Body of pancreas (tissue), 4 donors: ENCODE data around the gene PDZD2. TPM values are rescaled to one million over a fixed set of nuclear protein-coding genes. Genes with fewer than 3 reads are reported as not detected.

Source experiments
- ATAC-seq: fragments of 150-250 bp; one replicate; pipeline ENCODE4 v1.9.1; 2016
- DNase-seq, 4 donors: peaks; one replicate each; pipeline ENCODE4 v3.0.0-alpha.2; 2019
- H3K27ac ChIP-seq, 4 donors: fragments of 200-600 bp; sonication (generic); 1 replicate in 3 of 4; 2 replicates in 1 of 4; pipeline versions ENCODE4 v1.5.1 to v1.6.1; 2016 to 2019; ENCODE audit warnings: mild to moderate bottlenecking in 1 of 4, mixed read lengths in 1 of 4, moderate library complexity in 1 of 4
- H3K27me3 ChIP-seq, 2 donors: fragments of 200-600 bp; sonication (generic); one replicate each; pipeline ENCODE4 v1.6.0; 2016; ENCODE audit warnings: mild to moderate bottlenecking in 1 of 2
- H3K36me3 ChIP-seq, 2 donors: fragments of 200-600 bp; sonication (generic); replicated peaks in 1 of 2; 2 replicates each; pipeline ENCODE4 v1.5.1; 2016; ENCODE audit warnings: low read depth in 2 of 2; ENCODE audit not compliant: insufficient read depth in 1 of 2
- H3K4me1 ChIP-seq: fragments of 200-600 bp; sonication (generic); one replicate; pipeline ENCODE4 v1.6.0; 2016
- H3K4me3 ChIP-seq, 2 donors: fragments of 200-600 bp; sonication (generic); 1 replicate in 1 of 2; 2 replicates in 1 of 2; pipeline ENCODE4 v1.5.1; 2016 to 2019
- H3K9me3 ChIP-seq, 3 donors: fragments of 200-600 bp; sonication (generic); 1 replicate in 2 of 3; 2 replicates in 1 of 3; pipeline ENCODE4 v1.5.1; 2016
- POLR2A ChIP-seq, 3 donors: fragments of 450-650 bp; IDR thresholded peaks; one replicate each; pipeline ENCODE4 v1.6.1; 2016; ENCODE audit warnings: antibody characterized with exemption in 3 of 3, mild to moderate bottlenecking in 2 of 3
- WGBS, 2 donors: methylation state at CpG; one replicate each; pipeline ENCODE4 v1.1.5; 2017; 5-methylcytosine and 5-hydroxymethylcytosine counted together
- intact Hi-C: fragments of 100-400 bp; cut with DNase I; formaldehyde crosslinking; loops from one replicate; pipeline ENCODE4 v1.15.1; 2023
- total RNA-seq, 2 donors: library from RNA; depleted of rRNA; stranded (reverse); fragments of >200 nt; gene quantifications; one replicate each; pipeline ENCODE4 v1.1.0, GENCODE V29; 2016
- TF ChIP-seq, protein P1 (sequence below), 7 experiments: fragments of 450-650 bp in 4 of 7; fragments of 200-600 bp in 3 of 7; sonication (generic) in 3 of 7; IDR thresholded peaks; one replicate each; pipeline ENCODE4 v1.5.1; 2016 to 2019; ENCODE audit warnings: antibody characterized with exemption in 7 of 7

Gene PDZD2
- total RNA-seq, 2 donors from 2014 or later = 3.9 to 12.9 TPM

DNA sequence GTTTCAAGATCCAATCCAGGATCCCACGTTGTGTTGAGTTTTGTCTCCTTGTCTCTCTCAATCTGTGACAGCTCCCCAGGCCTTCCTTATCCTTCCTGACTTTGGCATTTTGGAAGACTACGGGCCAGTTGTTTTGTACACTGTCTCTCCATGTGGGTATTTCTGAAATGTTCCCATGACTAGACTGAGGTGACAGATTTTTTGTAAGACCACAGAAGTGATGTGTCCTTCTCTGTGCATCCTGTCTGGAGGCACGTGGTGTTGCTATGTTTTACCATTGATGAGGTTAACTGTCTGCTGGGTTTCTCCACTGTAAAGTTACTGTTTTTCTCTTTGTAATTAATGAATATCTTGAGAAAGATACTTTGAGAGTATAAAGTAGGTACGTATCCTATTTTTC is 15.7 kb upstream of the PDZD2 start:
- 53 to 76% methylated on average over 4 of the region's 4 CpGs for WGBS, 2 donors

DNA sequence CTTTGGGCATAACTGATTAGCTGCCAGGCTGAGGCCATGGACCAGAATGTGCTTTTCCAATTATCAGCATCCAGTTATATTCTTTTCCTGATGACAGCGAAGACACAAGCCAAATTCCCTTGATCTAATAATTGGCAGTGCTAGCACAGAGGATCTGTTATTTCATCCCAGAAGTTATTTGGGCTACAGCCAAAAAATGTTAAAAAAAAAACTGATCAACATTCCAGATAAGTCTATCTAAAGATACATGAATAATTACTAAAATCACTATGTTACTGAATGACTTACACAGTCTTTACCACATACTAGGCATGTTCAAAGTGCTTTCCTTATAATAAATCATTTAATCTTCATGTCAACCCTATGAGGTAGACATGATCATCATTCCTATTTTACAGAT is 13.5 kb upstream of the PDZD2 start:
- WGBS, 2 donors = 67 to 83% methylated on average over 1 of the region's 1 CpG
- intact Hi-C loops = no loop called here
- no peaks in the 10 kb centered on the region for H3K9me3 ChIP-seq
- H3K27ac ChIP-seq = no peak overlapping the region
- TF ChIP-seq, protein P1, sequence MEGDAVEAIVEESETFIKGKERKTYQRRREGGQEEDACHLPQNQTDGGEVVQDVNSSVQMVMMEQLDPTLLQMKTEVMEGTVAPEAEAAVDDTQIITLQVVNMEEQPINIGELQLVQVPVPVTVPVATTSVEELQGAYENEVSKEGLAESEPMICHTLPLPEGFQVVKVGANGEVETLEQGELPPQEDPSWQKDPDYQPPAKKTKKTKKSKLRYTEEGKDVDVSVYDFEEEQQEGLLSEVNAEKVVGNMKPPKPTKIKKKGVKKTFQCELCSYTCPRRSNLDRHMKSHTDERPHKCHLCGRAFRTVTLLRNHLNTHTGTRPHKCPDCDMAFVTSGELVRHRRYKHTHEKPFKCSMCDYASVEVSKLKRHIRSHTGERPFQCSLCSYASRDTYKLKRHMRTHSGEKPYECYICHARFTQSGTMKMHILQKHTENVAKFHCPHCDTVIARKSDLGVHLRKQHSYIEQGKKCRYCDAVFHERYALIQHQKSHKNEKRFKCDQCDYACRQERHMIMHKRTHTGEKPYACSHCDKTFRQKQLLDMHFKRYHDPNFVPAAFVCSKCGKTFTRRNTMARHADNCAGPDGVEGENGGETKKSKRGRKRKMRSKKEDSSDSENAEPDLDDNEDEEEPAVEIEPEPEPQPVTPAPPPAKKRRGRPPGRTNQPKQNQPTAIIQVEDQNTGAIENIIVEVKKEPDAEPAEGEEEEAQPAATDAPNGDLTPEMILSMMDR (IDR thresholded peaks at IDR 0.05) = no peak
- TF ChIP-seq POLR2A (IDR thresholded peaks at IDR 0.05) = no peak
- H3K36me3 ChIP-seq = no peaks in the 10 kb centered on the region
- no peak overlapping the region for H3K4me3 ChIP-seq
- H3K27me3 ChIP-seq = no peaks in the 10 kb centered on the region
- ATAC-seq (no peak), DNase-seq (no peak)
- H3K4me1 ChIP-seq = peaks cover 12% of the 10 kb centered on the region

More for the DNA sequence above, 15.7 kb upstream of the PDZD2 start:
- H3K4me1 ChIP-seq = peaks cover 12% of the 10 kb centered on the region
- TF ChIP-seq POLR2A (IDR thresholded peaks at IDR 0.05) = no peak
- no peak for ATAC-seq
- H3K27ac ChIP-seq = no peak overlapping the region
- no peaks in the 10 kb centered on the region for H3K36me3 ChIP-seq
- intact Hi-C loops = no loop called here
- H3K27me3 ChIP-seq = no peaks in the 10 kb centered on the region
- H3K9me3 ChIP-seq = no peaks in the 10 kb centered on the region
- no peak for DNase-seq
- no peak overlapping the region for H3K4me3 ChIP-seq

DNA sequence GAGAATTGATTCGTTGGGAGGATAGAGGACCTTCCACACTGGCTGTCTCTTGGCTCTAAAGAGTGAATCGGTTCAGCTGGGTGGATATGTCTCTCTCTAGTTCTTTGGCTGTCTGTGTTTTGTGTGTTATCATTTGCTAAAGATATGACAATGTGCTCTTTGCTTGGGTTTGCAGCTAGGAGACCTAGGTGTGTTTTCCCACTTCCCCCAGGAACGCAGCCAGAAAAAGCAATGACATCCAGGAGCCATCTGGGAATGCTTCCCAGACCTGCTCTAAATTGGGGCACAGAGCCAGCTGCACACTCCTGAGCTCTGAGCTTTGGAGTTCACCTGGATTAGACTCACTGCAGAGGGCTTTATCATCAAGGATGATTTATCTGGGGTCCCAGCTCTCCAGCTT is 12.8 kb upstream of the PDZD2 start:
- H3K36me3 ChIP-seq = no peaks in the 10 kb centered on the region
- H3K27ac ChIP-seq = peak overlapping the region in 1 of 4 donors; percentile 40
- no peaks in the 10 kb centered on the region for H3K9me3 ChIP-seq
- H3K4me1 ChIP-seq = peaks cover 12% of the 10 kb centered on the region
- ATAC-seq (peak; percentile 79), DNase-seq (peak; percentile 54 to 73 (median 72))
- no peak overlapping the region for H3K4me3 ChIP-seq
- TF ChIP-seq POLR2A (IDR thresholded peaks at IDR 0.05) = no peak
- TF ChIP-seq, protein P1 (IDR thresholded peaks at IDR 0.05) = no peak
- WGBS, 2 donors = 2 to 31% methylated on average over 3 of the region's 3 CpGs
- H3K27me3 ChIP-seq = no peaks in the 10 kb centered on the region
- intact Hi-C loops = no loop called here

DNA sequence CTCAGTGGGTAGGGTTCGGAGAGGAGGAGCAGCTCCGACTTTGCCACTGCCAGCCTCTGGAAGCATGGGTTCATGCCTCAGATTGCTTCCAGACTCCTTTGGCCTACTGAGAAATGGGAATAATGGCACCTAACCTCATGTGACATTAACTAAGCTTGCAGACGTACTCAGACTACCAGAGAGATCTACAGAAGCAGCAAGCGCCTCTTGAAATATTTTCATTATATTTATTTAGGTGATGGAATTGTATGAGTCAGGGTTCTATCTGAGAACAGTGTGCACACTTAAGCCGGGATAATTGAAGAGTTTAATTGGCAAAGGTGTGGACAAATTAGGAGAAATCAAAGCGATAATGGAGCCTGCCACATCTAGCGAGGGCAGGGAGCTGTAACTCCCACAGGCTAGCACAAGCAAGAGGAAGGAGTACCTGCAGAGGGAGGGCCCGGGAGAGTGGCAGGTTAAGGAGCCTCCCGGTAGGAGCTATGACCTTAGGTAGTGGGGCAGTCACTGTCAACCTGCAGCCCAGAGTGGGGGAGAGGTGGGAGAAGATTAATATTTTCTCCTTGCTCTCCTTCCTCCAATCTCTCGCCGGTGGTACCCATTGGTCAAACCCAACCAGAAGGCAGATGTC is 12.2 kb upstream of the PDZD2 start:
- intact Hi-C loops = no loop called here

DNA sequence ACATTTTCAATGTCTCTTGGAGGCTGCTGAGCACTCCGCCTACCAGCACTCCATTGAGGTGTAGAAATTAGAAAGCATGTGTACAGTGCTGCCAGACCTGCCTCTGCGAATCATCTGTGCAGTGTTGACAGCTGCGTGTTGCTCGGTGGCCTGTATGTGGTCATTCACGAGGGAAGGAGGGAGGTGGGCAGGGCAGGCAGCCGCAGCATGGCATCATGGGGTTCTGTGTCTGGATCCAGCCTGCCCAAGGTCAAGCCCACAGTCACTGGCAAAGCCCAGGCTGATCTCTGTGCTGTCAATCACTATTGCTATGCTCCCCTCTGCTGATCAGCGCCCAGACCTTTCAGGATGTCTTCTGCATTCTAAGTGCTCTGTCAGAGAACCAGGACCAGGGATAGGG is 8.0 kb upstream of the PDZD2 start:
- no peak for TF ChIP-seq POLR2A (IDR thresholded peaks at IDR 0.05)
- TF ChIP-seq, protein P1 (IDR thresholded peaks at IDR 0.05) = no peak
- H3K4me1 ChIP-seq = peaks cover 9% of the 10 kb centered on the region
- H3K36me3 ChIP-seq = no peaks in the 10 kb centered on the region
- WGBS, 2 donors = 62 to 80% methylated on average over 7 of the region's 7 CpGs
- no peak overlapping the region for H3K4me3 ChIP-seq
- no peaks in the 10 kb centered on the region for H3K9me3 ChIP-seq
- H3K27ac ChIP-seq = no peak overlapping the region
- DNase-seq (peak in 2 of 4 donors; percentile 7 to 13), ATAC-seq (no peak)
- intact Hi-C loops = no loop called here
- H3K27me3 ChIP-seq = no peaks in the 10 kb centered on the region

More for the DNA sequence above, 12.2 kb upstream of the PDZD2 start:
- Histone ChIP-seq H3K4me3 (no peak overlapping the region), H3K36me3 (no peaks in the 10 kb centered on the region), H3K27me3 (no peaks in the 10 kb centered on the region), H3K27ac (peak overlapping the region in 1 of 4 donors; percentile 40), H3K9me3 (no peaks in the 10 kb centered on the region), H3K4me1 (peaks cover 12% of the 10 kb centered on the region)
- WGBS, 2 donors = 52 to 60% methylated on average over 11 of the region's 11 CpGs
- ATAC-seq = no peak
- TF ChIP-seq, protein P1 (IDR thresholded peaks at IDR 0.05) = no peak
- TF ChIP-seq POLR2A (IDR thresholded peaks at IDR 0.05) = no peak
- no peak for DNase-seq
